Stimulated activated CD4-positive, alpha-beta T cell treated with anti-CD3 and anti-CD28 coated beads, Interleukin-4, amount 100 ng/mL, for 48 hours (primary cell): ENCODE measurements around the gene TASL.
"Not testable (repeated sequence)": the region's sequence is repeated elsewhere in the genome, so short reads cannot be mapped to it uniquely, and the experiment has no call there.

Source experiments
- DNase-seq, 2 donors: peaks; one replicate each; pipeline ENCODE4 v3.0.0-alpha.2; 2020; ENCODE audit warnings: low read depth in 2 of 2

Gene TASL

GRCh38 chrX:30577362-30577991, at the start of gene TASL:
TASL (minus strand) TSS chrX:30577766; CDS start chrX:30560355, 17,411 bp downstream.
- DNase-seq, result no peak

- DNase-seq, result no peak
Measured at GRCh38 chrX:30626402-30626801, 48.8 kb upstream of the TASL start.

GRCh38 chrX:30622361-30622760, 44.8 kb upstream of the TASL start:
- DNase-seq, result no peak

GRCh38 chrX:30620980-30621618, 43.5 kb upstream of the TASL start:
- DNase-seq, result no peak

- DNase-seq, result no peak
Measured at GRCh38 chrX:30620125-30620524, 42.6 kb upstream of the TASL start.

- no peak for DNase-seq
Measured at GRCh38 chrX:30618160-30618765, 40.7 kb upstream of the TASL start.

GRCh38 chrX:30615229-30615628, 37.7 kb upstream of the TASL start:
- DNase-seq, result no peak

GRCh38 chrX:30613721-30614120, 36.2 kb upstream of the TASL start:
- DNase-seq, result no peak

GRCh38 chrX:30612250-30612655, 34.7 kb upstream of the TASL start:
- DNase-seq, result no peak

- DNase-seq, result no peak
Measured at GRCh38 chrX:30610026-30610425, 32.5 kb upstream of the TASL start.

- DNase-seq, result no peak
Measured at GRCh38 chrX:30607155-30607554, 29.6 kb upstream of the TASL start.

- not testable (repeated sequence) for DNase-seq
Measured at GRCh38 chrX:30600269-30601176, 23.0 kb upstream of the TASL start.

- no peak for DNase-seq
Measured at GRCh38 chrX:30597216-30598012, 19.8 kb upstream of the TASL start.

- DNase-seq, result no peak
Measured at GRCh38 chrX:30593440-30594200, 16.1 kb upstream of the TASL start.

GRCh38 chrX:30592831-30593230, 15.3 kb upstream of the TASL start:
- DNase-seq, result no peak

- no peak for DNase-seq
Measured at GRCh38 chrX:30590368-30590767, 12.8 kb upstream of the TASL start.

GRCh38 chrX:30589146-30589888, 11.8 kb upstream of the TASL start:
- DNase-seq, result no peak

- no peak for DNase-seq
Measured at GRCh38 chrX:30586516-30586915, 8.9 kb upstream of the TASL start.

GRCh38 chrX:30582664-30583063, 5.1 kb upstream of the TASL start:
- DNase-seq, result no peak

- DNase-seq, result no peak
Measured at GRCh38 chrX:30580641-30581040, 3.1 kb upstream of the TASL start.
